ENCODE measurements around the gene ADARB2. TPM values are rescaled to one million over a fixed set of nuclear protein-coding genes. Genes with fewer than 3 reads are reported as not detected.

Gene ADARB2
- total and polyA plus RNA-seq, 10 of the 15 experiments (the other 5 are each of a cell fraction or from before 2014, with no cell fraction given): 0.02 to 4.1 (median 0.76) TPM

GRCh38 chr10:1243486-1244234, 493.7 kb downstream of the ADARB2 start (continued):
- no peak for TF ChIP-seq BMI1 (IDR thresholded peaks at IDR 0.05; ENCODE audit: borderline replicate concordance)

- SMC1A ChIA-PET (ENCODE audit: uncharacterized antibody, unreplicated experiment): no interaction called here
- H3K27me3 ChIP-seq (replicated peaks in 1 of 2; ENCODE audit: control insufficient read depth in 2 of 2, insufficient read depth in 2 of 2, low read length in 1 of 2): no peaks in the 10 kb centered on the region
- BruUV-seq (replicated peaks): no TSS peak
- ATAC-seq (no peak), FAIRE-seq (no peak), DNase-seq (ENCODE audit: low read depth, low spot score) (no peak)
- H3K9ac ChIP-seq (ENCODE audit: control insufficient read depth, insufficient read depth, low read length): no peak overlapping the region
- H3K9me3 ChIP-seq (replicated peaks; ENCODE audit: control insufficient read depth, insufficient read depth, low read length): no peaks in the 10 kb centered on the region; the same call in 2 of the 3 replicates
- no peaks in the 10 kb centered on the region for H3K4me1 ChIP-seq (ENCODE audit: control insufficient read depth, insufficient read depth, low read length)
- in situ Hi-C loops (cut with MboI) (no loop called here), intact Hi-C loops (cut with micrococcal nuclease; ENCODE audit: unreplicated experiment) (no loop called here)
- H4K20me1 ChIP-seq (ENCODE audit: control insufficient read depth, insufficient read depth): no peaks in the 10 kb centered on the region
- CTCF ChIA-PET: no interaction called here
- no peaks in the 10 kb centered on the region for H3K79me2 ChIP-seq (ENCODE audit: control insufficient read depth, insufficient read depth, low read length)
- POLR2A ChIA-PET: no interaction called here
- 59% methylated on average over 18 of the region's 18 CpGs for WGBS (ENCODE audit: insufficient coverage, insufficient replicate concordance, low lambda C conversion rate, missing lambda C conversion rate)
- no peak overlapping the region for H3K27ac ChIP-seq (ENCODE audit: control insufficient read depth, insufficient read depth)
- no peak overlapping the region for H3K4me3 ChIP-seq
- no peak overlapping the region for H3K4me2 ChIP-seq (ENCODE audit: control insufficient read depth, insufficient read depth)
- H3K36me3 ChIP-seq (ENCODE audit: control insufficient read depth in 2 of 2, insufficient read depth in 2 of 2, low read length in 1 of 2): no peaks in the 10 kb centered on the region
- RAD21 ChIA-PET (ENCODE audit: unreplicated experiment): no interaction called here
- TF ChIP-seq E2F8 (IDR thresholded peaks at IDR 0.05; ENCODE audit: low read depth, partially characterized antibody) (no peak), MTA3 (IDR thresholded peaks at IDR 0.05; ENCODE audit: borderline replicate concordance, low read length) (no peak), HSF1 (IDR thresholded peaks at IDR 0.05; ENCODE audit: low read depth, low read length) (no peak), NRF1 (conservative IDR thresholded peaks at IDR 0.05; ENCODE audit: low read depth, low read length) (no peak)
- H2AFZ ChIP-seq (ENCODE audit: control insufficient read depth, low read depth, low read length): no peak overlapping the region
These were observed 494.4 kb downstream of the ADARB2 start for GRCh38 chr10:1242975-1243374.

All from GM12878 (cell line).